ENCODE results near the gene LCA5.
"Not testable (repeated sequence)": the region's sequence is repeated elsewhere in the genome, so short reads cannot be mapped to it uniquely, and the experiment has no call there.

The LCA5 gene

GRCh38 chr6:79463621-79464050 lies 73.6 kb downstream of the LCA5 start:
- no peak for DNase-seq

GRCh38 chr6:79461205-79461604 lies 76.0 kb downstream of the LCA5 start:
- no peak for DNase-seq

GRCh38 chr6:79455446-79455845 lies 81.8 kb downstream of the LCA5 start:
- no peak for DNase-seq

GRCh38 chr6:79453558-79454042 lies 83.6 kb downstream of the LCA5 start:
- no peak for DNase-seq

- peak; percentile 44 for DNase-seq
Measured at GRCh38 chr6:79450984-79451383, 86.2 kb downstream of the LCA5 start.

- DNase-seq: no peak
Measured at GRCh38 chr6:79446006-79446405, 91.2 kb downstream of the LCA5 start.

GRCh38 chr6:79443876-79444275 lies 93.4 kb downstream of the LCA5 start:
- not testable (repeated sequence) for DNase-seq

- DNase-seq: no peak
Measured at GRCh38 chr6:79441192-79441591, 96.0 kb downstream of the LCA5 start.

GRCh38 chr6:79440598-79440997 lies 96.6 kb downstream of the LCA5 start:
- DNase-seq: no peak

GRCh38 chr6:79438030-79438429 lies 99.2 kb downstream of the LCA5 start:
- no peak for DNase-seq

- DNase-seq: no peak
Measured at GRCh38 chr6:79436241-79436640, 101.0 kb downstream of the LCA5 start.

GRCh38 chr6:79435746-79436145 lies 101.5 kb downstream of the LCA5 start:
- no peak for DNase-seq
